Measurements from ENCODE around the gene FILIP1L. TPM values are rescaled to one million over a fixed set of nuclear protein-coding genes. Genes with fewer than 3 reads are reported as not detected.

Gene FILIP1L
- total RNA-seq, 1 donor from 2014 or later = 0.15 TPM

DNA sequence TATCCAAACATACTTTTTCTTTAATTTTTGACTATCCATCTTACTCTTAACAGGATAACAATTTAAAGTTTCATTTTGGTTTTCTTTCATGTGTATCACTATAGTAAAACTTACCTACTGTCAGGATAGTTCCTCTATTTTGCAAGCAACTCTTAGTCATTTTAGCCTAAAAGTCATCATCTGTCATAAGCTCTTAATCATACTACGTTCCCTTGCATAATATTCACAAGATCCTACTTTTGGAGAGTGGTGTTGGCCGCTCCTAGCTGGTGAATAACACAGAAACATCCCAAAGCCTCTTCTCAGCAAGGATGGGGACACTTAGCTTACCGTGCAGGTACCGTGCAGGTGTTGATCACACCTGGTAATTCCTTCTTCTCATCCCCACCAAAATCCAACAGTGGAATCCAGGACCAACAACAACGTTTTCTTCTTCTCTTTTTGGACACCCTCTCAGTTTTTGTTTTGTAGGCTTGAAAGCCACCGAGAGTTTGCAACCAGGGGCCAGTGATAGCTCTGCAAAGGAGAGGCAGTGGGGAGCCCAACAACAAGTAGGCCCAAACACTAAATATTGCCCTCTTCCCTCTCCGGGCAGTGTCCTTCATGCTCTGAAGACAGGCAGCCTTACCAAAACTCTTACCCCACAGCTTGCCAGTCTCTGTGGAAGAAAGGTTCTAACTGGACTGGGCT lies 433 bp downstream of the FILIP1L start:
- no peak overlapping the region for H3K4me3 ChIP-seq
- no peaks in the 10 kb centered on the region for H3K79me2 ChIP-seq (ENCODE audit: low read depth)
- no peaks in the 10 kb centered on the region for H3K9me3 ChIP-seq (ENCODE audit: low read depth)
- H2AFZ ChIP-seq (replicated peaks) = no peak overlapping the region
- no peak for DNase-seq (ENCODE audit: low spot score)
- Mint-ChIP-seq H3K36me3 (no peaks in the 10 kb centered on the region), H3K4me3 (no peak overlapping the region), H3K27me3 (ENCODE audit: insufficient read depth, low read depth) (no peaks in the 10 kb centered on the region), H3K9me3 (no peaks in the 10 kb centered on the region), H3K4me1 (no peaks in the 10 kb centered on the region), H3K27ac (no peak overlapping the region)
- no peaks in the 10 kb centered on the region for H4K20me1 ChIP-seq (ENCODE audit: low read depth)
- H3K27me3 ChIP-seq = no peaks in the 10 kb centered on the region
- no peaks in the 10 kb centered on the region for H3K4me1 ChIP-seq
- TF ChIP-seq EZH2 (IDR thresholded peaks at IDR 0.05) (no peak), EZH2phosphoT487 (IDR thresholded peaks at IDR 0.05) (no peak)
- TF ChIP-seq, protein P1, sequence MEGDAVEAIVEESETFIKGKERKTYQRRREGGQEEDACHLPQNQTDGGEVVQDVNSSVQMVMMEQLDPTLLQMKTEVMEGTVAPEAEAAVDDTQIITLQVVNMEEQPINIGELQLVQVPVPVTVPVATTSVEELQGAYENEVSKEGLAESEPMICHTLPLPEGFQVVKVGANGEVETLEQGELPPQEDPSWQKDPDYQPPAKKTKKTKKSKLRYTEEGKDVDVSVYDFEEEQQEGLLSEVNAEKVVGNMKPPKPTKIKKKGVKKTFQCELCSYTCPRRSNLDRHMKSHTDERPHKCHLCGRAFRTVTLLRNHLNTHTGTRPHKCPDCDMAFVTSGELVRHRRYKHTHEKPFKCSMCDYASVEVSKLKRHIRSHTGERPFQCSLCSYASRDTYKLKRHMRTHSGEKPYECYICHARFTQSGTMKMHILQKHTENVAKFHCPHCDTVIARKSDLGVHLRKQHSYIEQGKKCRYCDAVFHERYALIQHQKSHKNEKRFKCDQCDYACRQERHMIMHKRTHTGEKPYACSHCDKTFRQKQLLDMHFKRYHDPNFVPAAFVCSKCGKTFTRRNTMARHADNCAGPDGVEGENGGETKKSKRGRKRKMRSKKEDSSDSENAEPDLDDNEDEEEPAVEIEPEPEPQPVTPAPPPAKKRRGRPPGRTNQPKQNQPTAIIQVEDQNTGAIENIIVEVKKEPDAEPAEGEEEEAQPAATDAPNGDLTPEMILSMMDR (IDR thresholded peaks at IDR 0.05) = no peak
- H3K36me3 ChIP-seq = no peaks in the 10 kb centered on the region
- H3K27ac ChIP-seq = no peak overlapping the region
- H3K9ac ChIP-seq = no peak overlapping the region
- H3K4me2 ChIP-seq = no peak overlapping the region
- H3F3A ChIP-seq (ENCODE audit: low read depth) = no peaks in the 10 kb centered on the region

DNA sequence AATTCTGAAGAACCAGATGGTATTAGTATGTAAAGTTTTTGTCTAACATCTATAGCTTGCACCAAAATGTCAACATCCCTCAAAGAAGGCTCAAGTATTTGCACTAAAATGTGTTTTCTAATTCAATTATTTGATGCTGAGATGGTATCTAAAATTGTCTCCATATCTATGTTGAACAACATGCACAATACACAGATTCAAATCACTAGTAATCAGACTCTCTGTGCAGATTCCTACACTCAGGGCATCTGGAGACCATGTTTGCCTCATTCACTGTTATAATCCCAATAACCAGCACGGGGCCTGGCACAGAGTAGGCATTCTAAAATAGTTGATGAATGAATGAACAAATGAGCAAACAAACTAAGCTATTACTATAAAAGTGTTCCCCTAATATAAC lies 2.6 kb downstream of the FILIP1L start:
- Mint-ChIP-seq H3K27ac (no peak overlapping the region), H3K9me3 (no peaks in the 10 kb centered on the region), H3K4me3 (no peak overlapping the region), H3K4me1 (no peaks in the 10 kb centered on the region), H3K27me3 (ENCODE audit: insufficient read depth, low read depth) (no peaks in the 10 kb centered on the region), H3K36me3 (no peaks in the 10 kb centered on the region)
- Histone ChIP-seq H3K27me3 (no peaks in the 10 kb centered on the region), H3F3A (ENCODE audit: low read depth) (no peaks in the 10 kb centered on the region), H3K36me3 (no peaks in the 10 kb centered on the region), H3K4me1 (no peaks in the 10 kb centered on the region), H4K20me1 (ENCODE audit: low read depth) (no peaks in the 10 kb centered on the region), H3K4me2 (no peak overlapping the region), H3K79me2 (ENCODE audit: low read depth) (no peaks in the 10 kb centered on the region), H3K9me3 (ENCODE audit: low read depth) (no peaks in the 10 kb centered on the region), H3K9ac (no peak overlapping the region), H3K27ac (no peak overlapping the region), H3K4me3 (no peak overlapping the region), H2AFZ (replicated peaks) (no peak overlapping the region)
- DNase-seq (ENCODE audit: low spot score) = no peak
- TF ChIP-seq, protein P1 (IDR thresholded peaks at IDR 0.05) = no peak
- TF ChIP-seq EZH2phosphoT487 (IDR thresholded peaks at IDR 0.05) (no peak), EZH2 (IDR thresholded peaks at IDR 0.05) (no peak)

DNA sequence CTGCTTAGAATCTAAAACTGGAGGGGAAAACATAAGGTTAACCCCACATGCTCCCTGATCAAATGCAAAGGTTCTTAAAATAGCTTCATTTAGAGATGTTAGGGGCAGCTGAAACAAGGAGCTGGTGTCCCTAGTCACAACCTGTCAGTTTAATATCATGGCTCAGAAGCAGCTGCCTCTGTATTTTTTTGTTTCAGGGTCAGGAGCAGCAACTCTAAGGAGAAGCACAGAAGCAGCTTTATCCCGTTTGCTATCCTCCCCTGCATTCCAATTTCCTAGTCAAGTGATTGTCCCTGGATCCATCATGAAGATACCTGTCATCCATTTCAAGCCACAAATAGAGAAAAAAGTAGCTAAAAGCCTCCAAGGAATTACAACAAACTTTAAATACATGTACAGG lies 4.1 kb downstream of the FILIP1L start:
- Mint-ChIP-seq H3K27ac (no peak overlapping the region), H3K9me3 (no peaks in the 10 kb centered on the region), H3K4me3 (no peak overlapping the region), H3K27me3 (ENCODE audit: insufficient read depth, low read depth) (no peaks in the 10 kb centered on the region), H3K4me1 (no peaks in the 10 kb centered on the region), H3K36me3 (no peaks in the 10 kb centered on the region)
- H3K4me3 ChIP-seq = no peak overlapping the region
- H3K36me3 ChIP-seq = no peaks in the 10 kb centered on the region
- no peak overlapping the region for H3K9ac ChIP-seq
- no peaks in the 10 kb centered on the region for H3K4me1 ChIP-seq
- H3K4me2 ChIP-seq = no peak overlapping the region
- no peaks in the 10 kb centered on the region for H3F3A ChIP-seq (ENCODE audit: low read depth)
- no peak for DNase-seq (ENCODE audit: low spot score)
- no peaks in the 10 kb centered on the region for H3K79me2 ChIP-seq (ENCODE audit: low read depth)
- no peaks in the 10 kb centered on the region for H3K27me3 ChIP-seq
- no peaks in the 10 kb centered on the region for H3K9me3 ChIP-seq (ENCODE audit: low read depth)
- H2AFZ ChIP-seq (replicated peaks) = no peak overlapping the region
- no peak overlapping the region for H3K27ac ChIP-seq
- no peaks in the 10 kb centered on the region for H4K20me1 ChIP-seq (ENCODE audit: low read depth)
- TF ChIP-seq EZH2 (IDR thresholded peaks at IDR 0.05) (no peak), EZH2phosphoT487 (IDR thresholded peaks at IDR 0.05) (no peak)
- TF ChIP-seq, protein P1 (IDR thresholded peaks at IDR 0.05) = no peak
